AG10803 (cell line): Measurements from ENCODE around the gene ANAPC16.
"Not testable (repeated sequence)": the region's sequence is repeated elsewhere in the genome, so short reads cannot be mapped to it uniquely, and the experiment has no call there.

Experiments used
- DNase-seq: peaks from one replicate; pipeline ENCODE4 v3.0.0; 2010; ENCODE audit warnings: low read depth
- H3K4me3 ChIP-seq: 2 replicates; pipeline ENCODE4 v1.5.1; 2011; ENCODE audit warnings: mild to moderate bottlenecking, low read length, control low read depth
- TF ChIP-seq, protein P1 (sequence below): conservative IDR thresholded peaks from 2 replicates; pipeline ENCODE4 v1.5.1; 2011; ENCODE audit warnings: mild to moderate bottlenecking, low read length, control low read depth, inconsistent platforms

ANAPC16 gene

DNA sequence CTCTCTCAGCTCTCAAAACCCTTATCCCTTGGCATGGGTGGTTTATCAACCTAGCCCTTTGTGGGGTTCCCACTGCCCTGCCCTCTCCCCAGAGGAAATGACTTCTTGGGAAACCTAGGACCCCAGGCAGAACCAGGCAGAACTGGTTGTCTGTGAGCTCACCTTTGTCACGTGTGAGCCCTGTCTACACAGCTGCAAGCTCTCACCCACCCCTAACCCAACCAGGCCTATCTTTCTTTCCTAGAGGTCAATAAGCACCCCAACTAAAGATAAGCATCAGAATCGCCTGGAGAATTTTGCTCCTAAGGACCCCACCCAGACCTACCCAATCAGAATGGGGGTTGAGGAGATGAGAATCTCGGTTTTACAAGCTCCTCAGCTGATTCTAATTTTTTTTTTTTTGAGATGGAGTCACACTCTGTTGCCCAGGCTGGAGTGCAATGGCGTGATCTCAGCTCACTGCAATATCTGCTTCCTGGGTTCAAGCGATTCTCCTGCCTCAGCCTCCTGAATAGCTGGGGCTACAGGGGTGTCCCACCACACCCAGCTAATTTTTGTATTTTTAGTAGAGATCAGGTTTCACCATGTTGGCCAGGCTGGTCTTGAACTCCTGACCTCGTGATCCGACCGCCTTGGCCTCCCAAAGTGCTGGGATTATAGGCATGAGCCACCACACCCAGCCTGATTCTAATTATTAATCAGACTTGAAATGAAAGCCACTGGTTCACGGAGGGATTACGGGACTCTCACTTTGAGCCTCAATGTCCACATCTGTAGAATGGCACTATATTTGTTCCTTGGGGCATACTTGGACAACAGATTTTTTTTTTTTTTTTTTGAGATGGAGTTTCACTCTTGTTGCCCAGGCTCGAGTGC, 50.4 kb downstream of the ANAPC16 start:
- no peak for DNase-seq
- TF ChIP-seq, protein P1, sequence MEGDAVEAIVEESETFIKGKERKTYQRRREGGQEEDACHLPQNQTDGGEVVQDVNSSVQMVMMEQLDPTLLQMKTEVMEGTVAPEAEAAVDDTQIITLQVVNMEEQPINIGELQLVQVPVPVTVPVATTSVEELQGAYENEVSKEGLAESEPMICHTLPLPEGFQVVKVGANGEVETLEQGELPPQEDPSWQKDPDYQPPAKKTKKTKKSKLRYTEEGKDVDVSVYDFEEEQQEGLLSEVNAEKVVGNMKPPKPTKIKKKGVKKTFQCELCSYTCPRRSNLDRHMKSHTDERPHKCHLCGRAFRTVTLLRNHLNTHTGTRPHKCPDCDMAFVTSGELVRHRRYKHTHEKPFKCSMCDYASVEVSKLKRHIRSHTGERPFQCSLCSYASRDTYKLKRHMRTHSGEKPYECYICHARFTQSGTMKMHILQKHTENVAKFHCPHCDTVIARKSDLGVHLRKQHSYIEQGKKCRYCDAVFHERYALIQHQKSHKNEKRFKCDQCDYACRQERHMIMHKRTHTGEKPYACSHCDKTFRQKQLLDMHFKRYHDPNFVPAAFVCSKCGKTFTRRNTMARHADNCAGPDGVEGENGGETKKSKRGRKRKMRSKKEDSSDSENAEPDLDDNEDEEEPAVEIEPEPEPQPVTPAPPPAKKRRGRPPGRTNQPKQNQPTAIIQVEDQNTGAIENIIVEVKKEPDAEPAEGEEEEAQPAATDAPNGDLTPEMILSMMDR, result no peak
- H3K4me3 ChIP-seq, result no peak overlapping the region

DNA sequence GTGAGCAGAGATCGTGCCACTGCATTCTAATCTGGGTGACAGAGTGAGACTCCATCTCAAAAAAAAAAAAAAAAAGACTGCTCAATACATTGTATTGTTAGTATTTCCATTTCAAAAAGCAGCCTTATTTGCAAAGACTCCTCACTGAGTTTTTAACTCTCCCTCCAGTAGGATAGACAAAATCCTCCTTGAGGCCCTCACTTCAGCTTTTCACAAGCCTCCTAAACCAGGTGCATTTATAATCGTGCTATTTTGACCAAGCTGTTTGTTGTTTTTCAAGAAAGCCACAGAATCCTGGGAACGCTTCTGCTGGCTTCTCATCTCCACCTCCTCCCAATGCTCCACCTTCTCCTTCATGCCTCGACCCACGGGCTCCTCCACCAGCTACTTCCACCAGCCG, 51.6 kb downstream of the ANAPC16 start:
- no peak for DNase-seq
- no peak overlapping the region for H3K4me3 ChIP-seq
- TF ChIP-seq, protein P1, result no peak

DNA sequence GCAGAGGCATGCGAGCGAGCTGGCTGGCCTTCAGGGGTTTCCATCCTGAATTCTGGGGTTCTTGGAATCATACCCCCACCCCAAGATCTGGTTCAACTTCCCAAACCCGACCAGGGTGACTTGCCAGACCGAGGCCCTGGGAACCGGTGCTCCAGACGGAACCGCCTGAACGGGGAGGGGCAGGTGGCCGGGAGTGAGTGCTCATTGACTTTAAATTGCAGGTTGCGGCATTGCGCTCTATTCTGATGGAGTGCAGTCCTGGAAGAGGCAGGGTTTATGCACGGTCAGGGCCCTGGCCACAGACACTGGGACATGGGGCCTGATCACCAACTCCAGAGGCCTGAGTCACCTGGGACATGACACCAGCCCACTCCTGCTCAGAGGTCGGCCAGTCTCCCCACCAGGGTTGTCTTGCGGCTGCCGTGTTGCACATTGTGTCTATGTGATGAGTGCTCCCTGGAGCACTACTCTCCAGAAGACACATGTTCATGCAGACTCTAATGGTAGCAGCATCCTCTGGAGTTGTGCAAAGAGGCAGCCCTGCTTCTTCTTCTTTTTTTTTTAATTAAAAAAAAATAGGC, 52.1 kb downstream of the ANAPC16 start:
- DNase-seq, result no peak
- TF ChIP-seq, protein P1, result no peak
- H3K4me3 ChIP-seq, result no peak overlapping the region

DNA sequence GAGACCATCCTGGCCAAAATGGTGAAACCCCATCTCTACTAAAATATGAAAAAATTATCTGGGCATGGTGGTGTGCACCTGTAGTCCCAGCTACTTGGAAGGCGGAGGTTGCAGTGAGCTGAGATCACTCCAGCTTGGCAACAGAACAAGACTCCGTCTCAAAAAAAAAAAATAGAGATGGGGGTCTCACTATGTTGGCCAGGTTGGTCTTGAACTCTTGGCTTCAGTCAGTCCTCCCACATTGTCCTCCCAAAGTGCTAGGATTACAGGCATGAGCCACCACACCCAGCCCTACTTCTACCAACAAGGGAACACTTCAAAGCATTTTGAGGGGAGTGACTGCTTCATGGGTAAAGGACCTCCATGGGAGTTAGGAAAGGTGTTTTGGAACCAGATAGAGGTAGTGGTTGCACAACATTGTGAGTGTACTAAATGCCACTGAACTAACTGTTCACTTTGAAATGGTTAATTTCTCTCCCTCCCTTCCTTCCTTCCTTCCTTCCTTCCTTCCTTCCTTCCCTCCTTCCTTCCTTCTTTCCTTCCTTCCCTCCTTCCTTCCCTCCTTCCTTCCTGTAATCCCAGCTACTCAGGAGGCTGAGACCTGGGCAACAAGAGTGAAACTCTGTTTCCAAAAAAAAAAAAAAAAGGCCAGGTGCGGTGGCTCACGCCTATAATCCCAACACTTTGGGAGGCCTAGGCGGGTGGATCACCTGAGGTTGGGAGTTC, 52.8 kb downstream of the ANAPC16 start:
- DNase-seq, H3K4me3 ChIP-seq: not testable (repeated sequence)

DNA sequence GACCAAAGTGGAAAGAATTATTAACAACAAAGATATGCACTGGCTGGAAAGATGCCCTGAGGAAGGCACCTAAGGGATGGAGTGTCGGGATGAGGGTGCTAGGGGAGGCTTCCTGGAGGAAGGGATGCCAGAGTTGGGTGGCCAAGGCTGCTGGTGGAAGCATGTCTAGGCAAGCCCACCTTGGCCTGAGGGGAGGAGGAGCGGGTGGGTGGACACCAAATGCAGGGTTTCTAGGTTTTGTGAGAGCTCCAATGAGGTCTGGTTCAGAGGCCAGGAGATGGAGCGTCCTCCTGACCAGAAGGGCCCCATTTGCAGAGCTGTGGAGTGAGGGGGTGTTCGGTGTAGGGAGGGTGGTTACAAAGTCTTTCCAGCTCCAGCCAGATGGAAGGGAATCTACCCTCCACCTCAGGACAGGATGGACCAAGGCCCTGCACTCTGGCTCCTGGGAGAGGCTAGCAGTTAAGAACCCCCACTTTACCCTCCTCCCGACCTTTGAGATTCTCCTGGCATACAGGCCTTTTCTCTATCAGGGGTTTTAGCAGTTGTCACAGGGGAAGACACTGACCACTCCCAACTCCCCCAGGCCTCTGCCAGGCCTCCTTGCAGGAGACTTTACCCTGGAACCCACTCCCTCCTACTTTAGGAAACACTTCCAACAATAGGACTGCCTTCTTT, 54.9 kb downstream of the ANAPC16 start:
- TF ChIP-seq, protein P1, result no peak
- no peak overlapping the region for H3K4me3 ChIP-seq

DNA sequence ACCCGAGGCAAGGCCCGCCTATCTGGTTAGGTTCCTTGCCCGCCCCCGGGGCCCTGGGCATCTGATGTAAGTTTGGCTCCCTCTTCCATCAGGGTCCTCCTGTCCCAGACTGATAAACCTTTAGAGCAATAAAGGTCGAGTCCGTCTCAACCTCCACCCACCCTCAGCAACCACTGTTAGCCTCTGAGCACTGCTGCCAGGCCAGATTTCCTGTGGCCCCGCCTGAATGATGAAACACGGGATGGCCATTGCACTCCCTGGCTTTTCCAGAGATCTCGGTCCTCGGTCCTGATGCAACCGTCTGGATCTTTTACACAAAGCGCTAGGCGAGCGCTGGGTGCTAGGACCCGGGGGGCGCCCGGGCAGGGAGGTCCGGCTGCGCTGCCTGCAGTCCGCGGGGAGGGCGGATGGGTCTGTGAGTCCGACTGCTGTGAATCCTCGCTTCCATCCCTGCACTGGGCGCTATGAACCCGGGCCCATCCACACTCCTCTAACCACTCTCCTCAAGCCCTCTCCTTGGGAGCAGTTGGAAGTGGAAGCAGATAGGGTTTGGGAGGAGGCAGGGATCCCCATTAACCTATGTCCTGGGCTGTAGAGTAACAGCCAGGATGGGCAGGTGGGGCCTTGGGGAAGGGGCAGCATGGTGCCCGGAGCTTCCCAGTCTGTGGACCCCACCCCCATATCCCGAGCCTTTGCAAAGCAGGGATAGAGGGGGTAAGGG, 57.0 kb downstream of the ANAPC16 start:
- DNase-seq, result peak; percentile 99
- peak overlapping the region; percentile 99 for H3K4me3 ChIP-seq
- TF ChIP-seq, protein P1, result no peak

More for the DNA sequence above, 54.9 kb downstream of the ANAPC16 start:
- no peak for DNase-seq
